COLO668 (cell line): ENCODE measurements around the gene FCGR3A.
"Not testable (repeated sequence)": the region's sequence is repeated elsewhere in the genome, so short reads cannot be mapped to it uniquely, and the experiment has no call there.

Source experiments
- DNase-seq: peaks from one replicate; lab custom pipeline; 2025; ENCODE audit not compliant: unreplicated experiment; lab: John Stamatoyannopoulos, UW

FCGR3A gene

GRCh38 chr1:161557506-161558450, 8.2 kb upstream of the FCGR3A start:
- DNase-seq = not testable (repeated sequence)

- not testable (repeated sequence) for DNase-seq
These were observed 7.4 kb upstream of the FCGR3A start for GRCh38 chr1:161556990-161557389.

- not testable (repeated sequence) for DNase-seq
These were observed 6.5 kb upstream of the FCGR3A start for GRCh38 chr1:161556143-161556542.

- DNase-seq = not testable (repeated sequence)
These were observed 5.3 kb upstream of the FCGR3A start for GRCh38 chr1:161554815-161555417.

GRCh38 chr1:161554340-161554739, 4.7 kb upstream of the FCGR3A start:
- not testable (repeated sequence) for DNase-seq

GRCh38 chr1:161553631-161554030, 4.0 kb upstream of the FCGR3A start:
- not testable (repeated sequence) for DNase-seq

GRCh38 chr1:161550942-161551341, 1.3 kb upstream of the FCGR3A start:
- not testable (repeated sequence) for DNase-seq

- DNase-seq = not testable (repeated sequence)
These were observed 740 bp downstream of the FCGR3A start for GRCh38 chr1:161548749-161549406.

- DNase-seq = not testable (repeated sequence)
These were observed 1.4 kb downstream of the FCGR3A start for GRCh38 chr1:161547995-161548741.

GRCh38 chr1:161545005-161545731, 4.5 kb downstream of the FCGR3A start:
- DNase-seq = not testable (repeated sequence)

- DNase-seq = not testable (repeated sequence)
These were observed 6.5 kb downstream of the FCGR3A start for GRCh38 chr1:161543125-161543524.

- not testable (repeated sequence) for DNase-seq
These were observed 7.5 kb downstream of the FCGR3A start for GRCh38 chr1:161542091-161542559.

GRCh38 chr1:161540570-161540960, 9.1 kb downstream of the FCGR3A start:
- DNase-seq = not testable (repeated sequence)

- peak; percentile 56 for DNase-seq
These were observed 9.7 kb downstream of the FCGR3A start for GRCh38 chr1:161539731-161540569.

GRCh38 chr1:161538925-161539479, 10.6 kb downstream of the FCGR3A start:
- DNase-seq = not testable (repeated sequence)

- not testable (repeated sequence) for DNase-seq
These were observed 12.4 kb downstream of the FCGR3A start for GRCh38 chr1:161537068-161537669.

GRCh38 chr1:161532644-161533567, 16.7 kb downstream of the FCGR3A start:
- DNase-seq = not testable (repeated sequence)
